ENCODE measurements around the gene ADAM23. TPM values are rescaled to one million over a fixed set of nuclear protein-coding genes. Genes with fewer than 3 reads are reported as not detected.

The ADAM23 gene
- polyA plus RNA-seq, 1 donor (not counting 4 experiments of a cell fraction or from before 2014, with no cell fraction given) = 1.3 TPM

DNA sequence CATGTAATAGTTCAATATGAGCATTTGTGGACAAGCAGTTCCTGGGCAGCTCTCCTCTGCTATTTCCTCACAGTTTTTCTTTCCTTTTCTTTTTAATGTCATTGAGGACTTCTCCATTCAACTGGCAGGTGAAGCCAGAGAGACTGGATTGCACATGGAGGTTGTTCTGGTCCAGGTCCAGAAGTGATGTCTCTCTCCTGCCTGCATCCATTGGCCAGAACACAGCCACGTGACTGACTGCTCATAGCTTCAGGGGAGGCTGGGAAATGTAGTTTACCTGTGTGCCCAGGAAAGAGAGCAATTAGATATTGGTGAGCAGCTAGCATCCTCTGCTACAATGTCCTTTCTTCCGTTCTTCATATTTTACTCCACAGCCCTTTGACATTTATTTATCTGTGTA is 20.2 kb upstream of the ADAM23 start:
- FAIRE-seq (no peak), DNase-seq (ENCODE audit: low read depth, low spot score) (no peak)
- H3K9me3 ChIP-seq (ENCODE audit: control insufficient read depth, low read depth, low read length) = no peaks in the 10 kb centered on the region
- no peak overlapping the region for H2AFZ ChIP-seq (ENCODE audit: control insufficient read depth, low read length)
- H3K4me3 ChIP-seq (ENCODE audit: control insufficient read depth in 2 of 3, extremely low read depth in 1 of 3, insufficient read depth in 2 of 3, low read depth in 1 of 3, low read length in 3 of 3) = no peak overlapping the region
- no peaks in the 10 kb centered on the region for H3K4me1 ChIP-seq (ENCODE audit: control insufficient read depth, extremely low read depth, insufficient read depth, low read length)
- no peaks in the 10 kb centered on the region for H3K36me3 ChIP-seq (ENCODE audit: control insufficient read depth in 2 of 2, extremely low read depth in 1 of 2, insufficient read depth in 2 of 2, low read length in 2 of 2)
- H3K9me1 ChIP-seq (ENCODE audit: control insufficient read depth, extremely low read depth, insufficient read depth, low read length) = no peaks in the 10 kb centered on the region
- dilution Hi-C loops (cut with MboI; ENCODE audit: extremely low pct_ligation_motif_present, low sequenced_read_pairs) = no loop called here
- H3K27ac ChIP-seq (ENCODE audit: control insufficient read depth, insufficient read depth, low read length) = no peak overlapping the region
- no peaks in the 10 kb centered on the region for H3K27me3 ChIP-seq (ENCODE audit: control insufficient read depth, extremely low read depth, insufficient read depth, low read length)
- no peak for TF ChIP-seq EZH2 (IDR thresholded peaks at IDR 0.05; ENCODE audit: low read length)
- TF ChIP-seq, protein P1, sequence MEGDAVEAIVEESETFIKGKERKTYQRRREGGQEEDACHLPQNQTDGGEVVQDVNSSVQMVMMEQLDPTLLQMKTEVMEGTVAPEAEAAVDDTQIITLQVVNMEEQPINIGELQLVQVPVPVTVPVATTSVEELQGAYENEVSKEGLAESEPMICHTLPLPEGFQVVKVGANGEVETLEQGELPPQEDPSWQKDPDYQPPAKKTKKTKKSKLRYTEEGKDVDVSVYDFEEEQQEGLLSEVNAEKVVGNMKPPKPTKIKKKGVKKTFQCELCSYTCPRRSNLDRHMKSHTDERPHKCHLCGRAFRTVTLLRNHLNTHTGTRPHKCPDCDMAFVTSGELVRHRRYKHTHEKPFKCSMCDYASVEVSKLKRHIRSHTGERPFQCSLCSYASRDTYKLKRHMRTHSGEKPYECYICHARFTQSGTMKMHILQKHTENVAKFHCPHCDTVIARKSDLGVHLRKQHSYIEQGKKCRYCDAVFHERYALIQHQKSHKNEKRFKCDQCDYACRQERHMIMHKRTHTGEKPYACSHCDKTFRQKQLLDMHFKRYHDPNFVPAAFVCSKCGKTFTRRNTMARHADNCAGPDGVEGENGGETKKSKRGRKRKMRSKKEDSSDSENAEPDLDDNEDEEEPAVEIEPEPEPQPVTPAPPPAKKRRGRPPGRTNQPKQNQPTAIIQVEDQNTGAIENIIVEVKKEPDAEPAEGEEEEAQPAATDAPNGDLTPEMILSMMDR (optimal IDR thresholded peaks at IDR 0.05 in 1 of 3, IDR thresholded peaks at IDR 0.05 in 1 of 3, conservative IDR thresholded peaks at IDR 0.05 in 1 of 3; ENCODE audit: extremely low read depth in 1 of 3, insufficient read depth in 2 of 3, low read length in 3 of 3) = no peak
- no peak overlapping the region for H3K4me2 ChIP-seq (ENCODE audit: control insufficient read depth, extremely low read depth, insufficient read depth, low read depth, low read length)
- H3K79me2 ChIP-seq (ENCODE audit: control insufficient read depth, insufficient read depth, low read length) = no peaks in the 10 kb centered on the region
- H3K9ac ChIP-seq (ENCODE audit: control insufficient read depth, extremely low read depth, insufficient read depth, low read length) = no peak overlapping the region
- H4K20me1 ChIP-seq (ENCODE audit: control insufficient read depth, extremely low read depth, insufficient read depth, low read length) = no peaks in the 10 kb centered on the region

DNA sequence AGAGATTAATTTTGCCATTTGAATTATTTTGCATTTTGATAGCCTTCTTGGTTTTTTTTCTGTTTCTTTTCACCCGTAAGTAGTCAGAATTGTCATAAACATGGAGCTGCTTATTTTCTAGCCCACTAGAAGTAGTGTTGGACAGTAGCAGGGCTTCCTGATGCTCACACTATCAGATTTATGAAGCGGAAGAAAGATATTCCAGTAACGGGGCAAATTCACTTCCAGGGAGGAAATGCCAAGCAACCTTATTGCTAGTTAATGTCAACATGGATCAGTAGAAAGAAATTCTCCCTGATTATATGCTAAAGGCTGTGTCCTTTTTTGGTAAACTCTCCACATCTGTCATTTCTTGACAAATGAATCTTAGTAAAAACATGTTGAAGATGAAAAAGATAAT is 19.2 kb upstream of the ADAM23 start:
- no peaks in the 10 kb centered on the region for H3K9me3 ChIP-seq (ENCODE audit: control insufficient read depth, low read depth, low read length)
- TF ChIP-seq, protein P1 (optimal IDR thresholded peaks at IDR 0.05 in 1 of 3, IDR thresholded peaks at IDR 0.05 in 1 of 3, conservative IDR thresholded peaks at IDR 0.05 in 1 of 3; ENCODE audit: extremely low read depth in 1 of 3, insufficient read depth in 2 of 3, low read length in 3 of 3) = no peak
- no peak for TF ChIP-seq EZH2 (IDR thresholded peaks at IDR 0.05; ENCODE audit: low read length)
- no peak overlapping the region for H2AFZ ChIP-seq (ENCODE audit: control insufficient read depth, low read length)
- H4K20me1 ChIP-seq (ENCODE audit: control insufficient read depth, extremely low read depth, insufficient read depth, low read length) = no peaks in the 10 kb centered on the region
- H3K27ac ChIP-seq (ENCODE audit: control insufficient read depth, insufficient read depth, low read length) = no peak overlapping the region
- DNase-seq (ENCODE audit: low read depth, low spot score) (no peak), FAIRE-seq (no peak)
- dilution Hi-C loops (cut with MboI; ENCODE audit: extremely low pct_ligation_motif_present, low sequenced_read_pairs) = no loop called here
- H3K4me2 ChIP-seq (ENCODE audit: control insufficient read depth, extremely low read depth, insufficient read depth, low read depth, low read length) = no peak overlapping the region
- H3K36me3 ChIP-seq (ENCODE audit: control insufficient read depth in 2 of 2, extremely low read depth in 1 of 2, insufficient read depth in 2 of 2, low read length in 2 of 2) = no peaks in the 10 kb centered on the region
- H3K4me1 ChIP-seq (ENCODE audit: control insufficient read depth, extremely low read depth, insufficient read depth, low read length) = no peaks in the 10 kb centered on the region
- H3K79me2 ChIP-seq (ENCODE audit: control insufficient read depth, insufficient read depth, low read length) = no peaks in the 10 kb centered on the region
- H3K4me3 ChIP-seq (ENCODE audit: control insufficient read depth in 2 of 3, extremely low read depth in 1 of 3, insufficient read depth in 2 of 3, low read depth in 1 of 3, low read length in 3 of 3) = no peak overlapping the region
- no peaks in the 10 kb centered on the region for H3K27me3 ChIP-seq (ENCODE audit: control insufficient read depth, extremely low read depth, insufficient read depth, low read length)
- no peak overlapping the region for H3K9ac ChIP-seq (ENCODE audit: control insufficient read depth, extremely low read depth, insufficient read depth, low read length)
- H3K9me1 ChIP-seq (ENCODE audit: control insufficient read depth, extremely low read depth, insufficient read depth, low read length) = no peaks in the 10 kb centered on the region

All from keratinocyte (primary cell).